Epithelial cell of esophagus (primary cell): ENCODE measurements around the gene NMT1.

Experiments
- DNase-seq: peaks from one replicate; pipeline ENCODE4 v3.0.0; 2010; ENCODE audit warnings: low read depth
- H3K4me3 ChIP-seq: 2 replicates; pipeline ENCODE4 v1.5.1; 2011; ENCODE audit warnings: mild to moderate bottlenecking, low read length, control low read depth
- CTCF ChIP-seq: IDR thresholded peaks from 2 replicates; pipeline ENCODE4 v1.5.1; 2011; ENCODE audit warnings: low read depth, mild to moderate bottlenecking, low read length, control low read depth, inconsistent platforms; ENCODE audit not compliant: insufficient read depth; ENCODE audit errors: missing control alignments

Gene NMT1

DNA sequence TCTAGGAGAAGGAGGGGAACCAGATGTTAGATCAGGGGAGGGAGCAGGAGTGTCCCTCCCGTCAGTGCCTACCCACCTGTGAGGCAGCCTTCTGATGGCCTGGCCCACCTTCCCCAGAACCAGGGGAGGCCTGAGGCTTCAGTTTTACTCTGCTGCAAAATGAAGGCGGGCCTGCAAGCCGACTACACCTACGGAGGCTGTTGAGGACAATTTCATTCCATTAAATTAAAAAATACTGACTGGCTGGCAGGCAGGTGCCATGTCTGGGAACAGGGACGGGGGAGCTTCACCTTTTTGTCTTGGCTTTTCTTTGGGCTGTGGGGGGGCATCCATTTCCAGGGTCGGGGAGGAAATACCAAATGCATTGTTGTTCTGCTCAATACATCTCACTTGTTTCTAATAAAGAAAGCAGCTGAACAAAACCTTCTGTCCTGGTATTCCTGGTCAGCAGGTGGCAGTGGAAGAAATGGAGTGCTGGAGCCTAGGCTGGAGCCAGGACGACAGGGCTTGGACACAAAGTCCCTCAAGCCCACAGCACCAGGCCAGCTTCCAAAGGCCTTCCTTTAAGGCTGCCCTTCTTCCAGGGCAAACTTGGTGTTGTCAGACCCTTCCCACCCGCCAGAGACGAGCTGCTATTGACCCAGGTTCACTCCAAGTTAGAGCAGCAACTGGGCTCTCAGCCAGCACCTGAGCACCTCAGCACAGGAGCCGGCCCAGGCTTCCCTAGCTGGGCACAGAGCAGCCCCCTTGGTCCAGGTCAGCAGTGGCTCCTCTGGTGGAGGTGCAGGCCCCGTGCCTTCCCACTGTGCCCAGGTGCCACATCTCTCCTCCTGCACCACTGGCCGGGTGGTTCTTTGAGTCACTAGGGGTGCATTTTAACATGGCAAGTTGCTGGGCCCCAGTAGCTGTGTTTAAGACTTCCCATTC lies 47.7 kb downstream of the NMT1 start:
- H3K4me3 ChIP-seq = no peak overlapping the region
- peak; percentile 24 for TF ChIP-seq CTCF
- DNase-seq = no peak

DNA sequence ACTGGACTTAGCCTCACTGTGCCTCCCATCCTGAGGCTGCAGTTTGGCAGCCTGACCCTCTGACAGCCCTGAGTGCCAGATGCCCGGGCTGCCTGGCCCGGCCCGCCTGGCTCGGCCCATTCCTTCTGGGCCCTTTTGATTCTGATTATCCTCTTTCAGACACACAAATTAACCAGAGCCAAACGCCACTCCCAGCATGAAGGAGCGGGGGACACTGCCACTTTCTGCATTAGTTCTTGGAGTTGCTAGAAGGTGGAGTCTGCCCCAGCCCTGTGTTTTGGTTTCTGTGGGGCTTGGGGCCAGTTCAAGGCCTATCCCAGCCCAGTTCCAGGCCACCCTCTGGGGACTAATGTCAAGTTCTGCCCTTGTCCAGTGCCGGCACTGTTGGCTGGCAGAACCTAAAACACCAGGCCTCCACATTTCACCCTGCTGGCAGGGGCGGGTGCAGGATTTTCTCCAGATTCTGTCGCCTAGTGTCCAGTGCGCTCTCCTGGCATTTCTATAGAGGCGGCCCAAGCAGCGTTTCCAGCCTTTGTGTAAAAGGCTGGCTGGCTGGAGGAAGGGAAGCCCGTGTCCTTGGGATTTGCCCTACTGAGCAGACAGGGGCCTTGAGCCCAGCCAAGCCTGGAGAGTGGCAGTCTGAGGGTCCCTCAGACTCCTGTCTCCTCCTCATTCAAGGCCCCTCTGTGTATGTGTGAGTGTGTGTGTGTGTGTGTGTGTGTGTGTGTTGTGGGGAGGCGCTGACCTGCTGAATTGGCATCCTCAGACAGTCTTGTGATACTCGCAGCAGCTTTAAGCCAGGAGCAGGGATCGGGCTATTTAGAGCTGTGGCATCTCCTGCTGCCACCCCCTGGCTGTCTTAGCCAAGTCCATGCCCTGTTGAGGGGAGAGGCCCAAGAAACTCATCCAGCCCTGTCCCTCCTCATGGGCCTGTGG lies 49.8 kb downstream of the NMT1 start:
- H3K4me3 ChIP-seq = no peak overlapping the region
- peak; percentile 42 for DNase-seq
- no peak for TF ChIP-seq CTCF

GRCh38 chr17:45111850-45112249 lies 50.7 kb downstream of the NMT1 start:
- no peak for TF ChIP-seq CTCF
- no peak overlapping the region for H3K4me3 ChIP-seq
- no peak for DNase-seq

DNA sequence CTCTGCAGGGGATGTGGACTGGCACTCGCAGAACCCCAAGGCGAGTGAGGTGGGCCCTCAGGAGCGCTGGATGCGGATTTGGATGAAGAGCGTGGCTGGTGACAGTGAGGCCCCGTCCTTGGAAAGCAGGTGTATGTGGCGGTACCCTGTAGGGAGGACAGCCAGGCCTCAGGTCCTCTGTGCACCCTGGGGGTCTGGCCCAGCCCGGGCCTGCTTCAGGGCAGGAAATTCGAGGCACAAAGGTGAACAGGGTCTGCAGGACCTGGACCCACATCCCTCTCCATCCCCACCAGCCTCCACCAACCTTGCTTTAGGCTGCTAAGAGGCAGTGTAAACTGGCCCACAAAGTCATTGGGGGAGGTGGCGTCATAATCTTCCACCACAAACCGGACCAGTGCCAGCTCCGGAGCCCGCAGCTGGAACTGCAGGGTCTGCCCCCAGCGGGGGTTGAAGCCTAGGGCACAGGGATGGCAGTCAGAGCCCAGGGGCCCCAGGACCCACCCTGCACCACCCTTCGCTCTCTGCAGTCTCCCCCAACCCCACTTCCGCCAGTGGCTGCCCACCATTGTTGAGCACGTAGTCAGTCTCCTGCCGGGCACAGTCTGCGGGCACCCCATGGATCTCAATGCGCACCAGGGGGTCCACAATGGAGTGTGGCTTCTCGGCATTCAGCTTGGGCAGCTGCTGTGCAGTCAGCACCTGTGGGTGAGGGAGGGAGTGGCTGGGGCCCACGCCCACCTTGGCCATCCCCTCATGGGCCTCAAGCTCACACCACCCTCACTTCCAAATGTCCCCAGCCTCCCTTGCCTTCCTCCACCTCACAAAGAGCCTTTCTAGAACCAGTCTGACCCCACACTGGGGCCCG lies 51.7 kb downstream of the NMT1 start:
- no peak for DNase-seq
- no peak for TF ChIP-seq CTCF
- H3K4me3 ChIP-seq = no peak overlapping the region

DNA sequence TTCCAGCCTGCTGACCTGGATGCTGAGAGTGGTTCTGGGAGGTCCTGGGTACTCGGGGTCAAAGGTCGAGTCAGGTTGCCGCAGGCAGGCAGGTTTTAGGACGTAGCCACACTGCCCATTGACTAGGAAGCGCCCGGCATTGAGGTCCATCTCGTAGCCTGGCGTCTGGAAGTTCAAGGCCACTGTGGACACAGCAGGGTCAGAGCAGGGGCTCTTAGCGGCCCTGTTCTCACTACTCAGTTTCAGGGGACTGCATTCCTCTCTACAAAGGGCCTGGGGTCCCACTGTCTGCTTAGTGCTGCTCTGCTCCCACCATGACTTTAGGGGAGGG lies 52.3 kb downstream of the NMT1 start:
- TF ChIP-seq CTCF = no peak
- no peak overlapping the region for H3K4me3 ChIP-seq
- DNase-seq = no peak

DNA sequence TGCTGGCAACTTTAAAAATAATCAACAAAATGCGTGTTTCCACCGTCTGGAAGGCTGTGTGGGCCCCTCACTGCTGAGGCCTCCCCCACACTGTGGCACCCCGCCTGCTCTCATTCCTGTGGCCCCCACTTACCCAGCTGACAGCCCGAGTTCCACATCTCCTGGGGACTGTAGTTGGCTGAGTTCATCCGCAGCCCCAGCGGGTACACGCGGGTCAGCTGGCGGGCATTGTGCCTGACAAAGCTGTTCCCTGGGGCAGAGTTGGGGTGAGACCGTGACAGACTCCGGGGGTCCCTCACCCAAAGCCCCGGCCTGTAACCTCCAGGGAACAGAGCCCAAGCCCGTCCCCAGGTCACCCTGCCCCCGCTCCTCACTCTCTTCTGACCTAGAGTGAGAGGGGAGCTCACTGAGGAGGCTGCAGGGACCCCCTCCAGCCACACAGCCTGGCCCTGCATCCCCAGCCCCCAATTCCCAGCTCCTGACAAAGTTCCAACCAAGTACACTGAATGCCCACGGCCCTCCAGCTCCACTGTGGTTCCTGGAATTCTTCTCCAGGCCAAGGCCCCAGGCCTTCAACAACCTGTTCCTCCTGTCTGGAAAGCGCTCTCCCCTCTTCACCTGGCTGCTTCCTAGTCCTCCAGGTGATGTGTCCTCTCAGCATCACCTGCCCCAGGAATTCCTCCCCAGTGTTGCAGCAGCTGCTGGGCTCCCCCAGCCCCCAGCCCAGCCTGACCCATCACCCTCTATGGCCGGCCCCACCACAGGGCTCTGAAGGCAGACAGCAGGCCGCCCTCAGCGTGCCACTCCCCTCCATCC lies 53.2 kb downstream of the NMT1 start:
- H3K4me3 ChIP-seq = no peak overlapping the region
- no peak for TF ChIP-seq CTCF
- DNase-seq = no peak
